ENCODE results near the gene HOXA6.

- TF ChIP-seq CTCF (IDR thresholded peaks at IDR 0.05; ENCODE audit: insufficient read depth, low read length) (no peak), POLR2AphosphoS5 (IDR thresholded peaks at IDR 0.05; ENCODE audit: low read depth) (no peak), REST (IDR thresholded peaks at IDR 0.05; ENCODE audit: insufficient replicate concordance, low read depth) (no peak), SPI1 (IDR thresholded peaks at IDR 0.05; ENCODE audit: borderline replicate concordance, low read depth) (no peak)
Measured at GRCh38 chr7:27144781-27145164, 2.8 kb downstream of the HOXA6 start.
